D341Med (cell line): ENCODE results near the gene BAZ2A.
"Not testable (repeated sequence)": the region's sequence is repeated elsewhere in the genome, so short reads cannot be mapped to it uniquely, and the experiment has no call there.

Experiments used
- DNase-seq: peaks from one replicate; pipeline ENCODE4 v3.0.0; 2012; ENCODE audit warnings: low spot score

Gene BAZ2A

DNA sequence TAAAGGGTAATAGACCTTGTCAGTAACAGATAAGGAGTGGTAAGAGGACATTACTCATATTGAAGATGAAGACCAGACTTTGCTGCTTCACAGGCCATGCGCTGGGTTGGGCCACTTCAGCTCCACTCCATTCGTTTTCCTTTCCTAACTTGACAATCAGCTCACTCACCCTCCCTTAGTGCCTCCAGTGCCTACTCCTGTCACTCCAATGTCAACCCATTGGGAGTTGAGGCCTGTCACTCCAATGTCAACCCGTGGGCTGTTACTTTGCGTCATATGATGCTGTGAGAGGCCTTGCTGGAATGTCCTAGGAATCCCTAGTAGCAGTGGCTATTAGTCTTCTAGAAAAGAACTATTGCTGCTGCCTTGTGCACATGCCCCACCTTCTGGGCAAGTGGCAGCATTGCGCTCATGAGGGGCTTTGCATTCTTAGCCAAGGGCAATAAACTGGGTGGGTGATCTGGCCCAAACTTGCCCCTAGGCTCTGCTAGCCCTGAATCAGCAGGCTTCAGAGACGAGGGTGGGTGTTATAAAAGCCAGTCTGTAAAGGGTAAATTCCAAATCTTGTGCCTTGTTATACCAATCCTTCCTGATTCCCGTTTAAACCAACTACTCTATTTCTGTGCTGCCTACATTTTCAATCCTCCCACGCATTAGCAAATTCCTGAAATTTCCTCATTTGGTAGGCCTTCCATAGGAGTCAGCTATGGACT, 36.1 kb downstream of the BAZ2A start:
- peak; percentile 84 for DNase-seq

DNA sequence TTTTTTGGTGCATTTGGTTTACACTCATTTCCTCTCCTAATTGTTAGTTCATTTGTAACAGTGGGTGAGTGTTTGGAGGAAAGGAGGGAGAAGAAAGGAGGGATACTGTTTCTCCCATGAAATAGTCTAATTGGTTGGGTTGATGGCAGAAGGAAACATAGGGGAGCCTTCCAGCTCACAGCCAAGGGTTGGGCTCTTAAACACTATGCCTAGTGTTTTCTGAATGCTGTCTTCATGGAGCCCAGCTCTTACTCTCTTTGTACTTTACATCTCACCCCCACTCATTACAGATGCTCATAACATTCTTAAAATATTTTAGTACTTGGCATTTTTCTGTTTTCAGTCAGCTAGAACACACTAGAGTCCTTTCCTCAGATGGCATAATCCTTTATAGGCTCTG, 38.2 kb downstream of the BAZ2A start:
- no peak for DNase-seq

DNA sequence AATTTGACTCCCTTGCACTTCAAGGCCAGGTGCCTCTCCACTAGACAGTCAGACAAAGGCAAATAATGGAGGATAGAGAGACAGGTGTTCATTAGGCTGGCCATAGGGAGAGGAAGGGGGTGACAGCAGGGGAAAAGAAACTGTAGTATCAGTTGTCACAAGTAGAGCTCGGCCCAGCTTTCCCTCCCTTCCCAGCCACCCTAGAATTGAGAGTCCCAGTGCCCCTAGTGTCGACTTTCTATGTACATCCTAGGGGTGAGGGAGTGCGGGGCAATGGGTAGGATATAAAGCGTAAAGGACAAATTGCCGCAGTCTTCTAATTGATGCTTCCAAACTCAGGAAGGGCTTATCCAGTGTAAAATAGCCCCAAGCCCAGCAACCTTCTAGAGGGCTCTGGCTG, 39.0 kb downstream of the BAZ2A start:
- DNase-seq: no peak

DNA sequence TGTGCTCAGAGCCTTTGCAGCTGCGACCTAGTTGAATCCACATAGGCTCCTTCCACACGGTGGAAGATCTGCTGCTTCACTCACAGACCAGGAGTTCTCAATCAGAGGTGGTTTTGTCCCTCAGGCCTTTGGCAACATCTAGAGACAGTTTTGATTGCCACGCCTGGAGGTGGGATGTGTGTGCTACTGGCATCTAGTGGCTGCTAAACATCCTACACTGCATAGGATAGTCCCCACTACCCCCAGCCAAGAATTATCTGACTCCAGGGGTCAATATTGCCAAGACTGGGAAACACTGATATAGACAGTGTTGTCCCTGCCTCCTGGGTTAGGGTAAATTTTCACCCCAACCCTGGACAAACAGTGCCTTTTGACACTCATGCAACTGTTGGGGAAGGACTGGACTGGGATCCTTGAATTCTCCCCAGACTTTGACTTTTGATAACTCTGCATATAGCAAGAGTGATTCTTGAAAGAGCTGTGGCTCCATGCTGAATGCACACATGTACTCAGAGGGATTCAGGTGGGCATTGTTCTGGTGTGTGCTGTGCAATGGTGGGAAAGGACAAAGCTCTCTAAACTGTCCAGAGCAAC, 39.8 kb downstream of the BAZ2A start:
- peak; percentile 65 for DNase-seq

DNA sequence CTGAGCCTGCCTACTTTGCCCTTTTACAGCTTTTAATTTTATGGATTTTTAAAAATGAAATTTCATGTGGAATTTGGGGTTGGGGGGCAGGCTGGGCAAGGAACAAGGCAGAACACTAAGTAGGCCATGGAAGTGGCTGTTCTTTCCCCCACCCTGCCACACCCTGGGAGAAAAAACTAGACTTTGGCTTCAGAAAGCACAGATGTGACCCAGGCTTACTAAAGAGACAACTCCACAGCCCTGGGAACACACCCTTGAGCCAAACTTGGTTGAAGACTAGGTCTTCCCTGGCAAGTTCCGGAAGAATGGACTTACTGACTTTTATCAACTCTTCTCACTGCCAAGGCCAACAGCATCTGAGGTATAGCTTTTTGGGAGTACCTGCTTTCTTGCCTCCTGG, 40.3 kb downstream of the BAZ2A start:
- no peak for DNase-seq

DNA sequence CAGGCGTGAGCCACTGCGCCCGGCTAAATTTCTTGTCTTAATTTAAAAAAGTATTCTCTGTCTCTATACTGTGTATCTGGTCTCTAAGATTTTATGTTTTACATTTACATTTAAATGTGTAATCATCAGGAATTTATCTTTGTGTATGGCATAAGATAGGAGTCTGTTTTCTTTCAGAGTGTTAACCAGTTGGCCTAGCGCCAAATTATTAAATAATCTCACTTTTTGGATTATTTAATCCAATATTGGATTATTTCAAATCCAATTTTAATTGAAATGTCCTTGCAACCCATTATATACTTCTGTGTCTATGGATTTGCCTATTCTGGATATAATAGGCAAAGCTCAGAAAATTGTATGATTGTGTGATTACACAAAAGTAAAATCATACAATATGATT, 45.0 kb downstream of the BAZ2A start:
- DNase-seq: no peak

DNA sequence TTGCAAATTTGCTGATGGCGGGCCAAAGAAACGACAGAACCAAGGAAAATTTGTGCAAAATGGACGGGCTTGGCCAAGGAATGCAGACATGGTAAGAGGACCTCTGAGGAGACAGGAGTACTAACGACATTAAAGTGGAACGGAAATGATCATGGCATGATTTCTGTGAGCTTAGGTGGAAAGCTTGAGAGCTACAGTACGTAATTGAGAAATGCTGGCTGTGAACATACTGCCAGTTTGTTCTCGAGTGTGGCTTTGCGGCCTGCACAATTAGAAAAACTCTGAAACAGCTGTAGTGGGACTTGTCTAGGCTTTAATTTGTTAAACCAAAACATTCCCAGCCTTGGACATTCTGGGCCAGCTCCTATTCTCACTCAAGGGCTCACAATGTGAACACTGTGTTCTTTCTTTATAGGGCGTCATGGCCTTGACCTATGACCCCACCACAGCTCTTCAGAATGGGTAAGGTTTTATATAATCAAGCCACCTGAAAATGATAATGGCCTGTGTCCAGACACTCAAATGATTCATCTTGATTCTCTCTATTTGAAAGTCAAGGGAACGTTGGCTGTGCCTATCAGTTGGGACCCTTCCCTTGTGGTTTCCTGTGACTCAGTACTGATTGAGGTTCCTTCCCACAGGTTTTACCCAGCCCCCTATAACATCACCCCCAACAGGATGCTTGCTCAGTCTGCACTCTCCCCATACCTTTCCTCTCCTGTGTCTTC, 48.5 kb downstream of the BAZ2A start:
- no peak for DNase-seq

DNA sequence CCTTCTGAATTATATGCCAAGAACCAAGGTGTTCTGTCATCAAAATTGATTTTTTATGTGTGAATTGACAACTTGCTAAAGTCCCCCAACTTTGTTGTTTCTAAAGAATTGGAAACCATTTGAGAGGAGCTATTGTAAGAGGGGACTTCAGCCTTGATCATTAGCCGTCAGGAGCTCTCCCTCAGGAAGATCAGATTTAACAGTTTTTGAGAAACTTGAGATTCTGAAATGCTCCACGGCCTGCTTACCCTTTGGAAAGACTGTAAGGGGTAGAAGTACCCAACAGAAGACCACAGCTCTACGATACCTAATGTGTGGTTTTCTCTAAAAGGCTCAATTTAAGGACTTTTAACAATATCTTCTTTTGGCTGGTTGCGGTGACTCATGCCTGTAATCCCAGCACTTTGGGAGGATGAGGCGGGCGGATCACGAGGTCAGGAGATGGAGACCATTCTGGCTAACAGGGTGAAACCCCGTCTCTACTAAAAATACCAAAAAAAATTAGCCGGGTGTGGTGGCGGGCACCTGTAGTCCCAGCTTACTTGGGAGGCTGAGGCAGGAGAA, 51.1 kb downstream of the BAZ2A start:
- no peak for DNase-seq

DNA sequence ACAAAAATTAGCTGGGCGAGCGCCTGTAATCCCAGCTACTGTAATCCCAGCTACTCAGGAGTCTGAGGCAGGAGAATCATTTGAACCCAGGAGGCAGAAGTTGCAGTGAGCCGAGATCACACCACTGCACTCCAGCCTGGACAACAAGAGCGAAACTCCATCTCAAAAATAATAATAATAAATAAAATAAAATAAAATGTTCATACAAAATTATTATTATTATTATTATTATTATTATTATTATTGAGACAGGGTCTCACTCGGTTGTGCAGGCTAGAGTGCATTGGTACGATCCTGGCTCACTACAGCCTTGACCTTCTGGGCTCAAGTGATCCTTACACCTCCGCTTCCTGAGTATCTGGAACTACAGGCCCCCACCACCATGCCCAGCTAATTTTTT, 52.9 kb downstream of the BAZ2A start:
- DNase-seq: not testable (repeated sequence)

DNA sequence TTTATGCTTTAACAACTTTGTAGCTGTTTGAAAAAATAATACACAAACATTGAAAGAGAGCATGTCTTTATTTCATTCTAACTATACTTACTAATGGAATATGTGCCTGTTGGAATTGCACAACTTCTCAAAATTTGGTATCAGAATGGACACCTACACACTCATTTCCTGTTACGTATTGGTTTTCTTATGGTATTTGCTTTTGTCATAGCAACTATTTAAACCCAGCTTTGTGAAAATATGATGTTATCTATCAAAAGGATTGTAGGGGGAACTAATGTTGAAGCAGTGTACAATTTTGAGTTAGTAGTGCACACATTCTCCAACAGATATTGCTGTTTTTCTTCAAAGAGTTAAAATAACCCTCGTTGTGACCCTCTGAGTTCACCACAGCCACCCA, 55.9 kb downstream of the BAZ2A start:
- DNase-seq: no peak

DNA sequence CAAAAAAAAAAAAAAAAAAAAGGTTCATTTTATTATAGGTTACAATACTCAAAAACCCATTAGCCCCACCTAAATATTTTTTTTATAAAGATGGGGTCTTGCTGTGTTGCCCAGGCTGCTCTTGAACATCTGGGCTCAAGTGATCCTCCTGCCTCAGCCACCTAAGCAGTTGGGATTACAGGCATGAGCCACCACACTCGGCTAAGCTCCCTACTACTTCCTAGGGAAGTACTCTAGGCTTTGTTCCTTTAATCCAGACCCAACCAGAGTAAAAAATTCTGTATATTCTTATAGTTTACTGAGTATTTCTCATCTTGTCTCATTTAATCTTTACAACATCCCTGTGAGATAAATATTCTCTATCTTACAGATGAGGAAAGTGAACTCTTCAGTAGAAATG, 57.8 kb downstream of the BAZ2A start:
- no peak for DNase-seq

DNA sequence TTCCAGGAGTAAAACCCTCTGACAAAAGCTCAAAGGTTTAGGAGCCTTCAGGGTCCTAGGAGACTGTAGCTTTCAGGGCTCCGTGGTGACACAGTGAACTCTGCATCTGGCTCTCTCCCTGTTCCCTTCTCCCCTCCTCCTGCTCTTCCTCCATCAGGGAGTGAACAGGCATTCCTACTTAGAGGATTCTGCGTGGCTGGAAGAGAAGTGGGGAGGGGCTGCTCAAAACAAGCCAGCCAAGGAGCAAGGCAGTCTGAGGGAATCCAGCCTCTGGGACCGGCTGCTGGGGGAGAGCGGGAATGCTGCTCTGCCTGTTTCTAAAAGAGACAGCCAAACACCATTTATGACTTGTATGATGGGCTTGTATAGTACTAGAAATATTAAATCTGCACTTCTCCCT, 59.0 kb downstream of the BAZ2A start:
- DNase-seq: no peak

DNA sequence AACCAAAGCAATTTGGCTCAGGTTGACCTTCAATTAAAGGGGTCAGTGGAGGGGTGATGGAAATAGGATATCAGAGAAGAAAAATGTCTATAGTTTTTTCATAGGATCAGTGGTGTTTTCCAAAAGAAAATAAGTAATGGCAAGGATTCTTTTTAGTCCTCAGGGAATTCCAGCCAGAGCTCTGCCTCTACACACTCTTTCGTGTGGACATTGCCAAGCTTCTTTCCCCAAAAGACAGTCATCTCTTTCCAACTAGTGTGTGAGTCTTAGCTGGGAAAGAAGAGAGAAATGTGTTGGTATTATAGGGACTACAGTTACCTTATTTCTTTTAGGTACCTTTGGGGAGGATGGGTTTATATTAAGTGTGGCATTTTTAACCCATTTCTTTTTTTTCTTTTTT, 62.0 kb downstream of the BAZ2A start:
- no peak for DNase-seq

DNA sequence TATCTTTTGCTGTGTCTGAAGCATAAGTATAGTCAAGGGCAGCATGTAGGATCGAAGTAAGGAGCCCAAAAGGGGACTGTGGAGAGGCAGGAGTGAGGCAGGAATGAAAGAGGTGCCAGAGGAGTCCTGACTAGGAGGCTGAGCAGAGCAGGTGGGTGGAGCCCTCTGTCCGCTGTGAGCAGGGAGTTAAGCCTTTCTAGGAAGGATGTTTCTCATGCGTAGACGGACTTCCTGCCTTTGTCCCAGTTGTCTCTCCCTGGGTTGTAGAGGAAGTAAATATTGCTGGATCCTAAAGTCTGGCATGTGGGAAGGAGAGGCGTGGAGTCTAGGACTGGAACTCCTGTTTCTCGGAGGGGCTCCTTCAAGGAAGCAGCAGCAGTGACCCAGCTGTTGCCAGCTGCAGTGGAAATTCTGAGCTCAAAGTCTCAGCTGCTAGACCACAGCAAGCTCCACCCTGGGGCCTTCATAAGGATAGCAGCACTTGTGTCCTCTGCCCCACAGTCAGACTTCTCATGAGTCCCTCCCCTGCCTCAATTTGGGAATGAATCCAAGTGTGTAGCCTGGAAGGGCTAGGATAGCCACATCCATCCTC, 64.5 kb downstream of the BAZ2A start:
- peak; percentile 35 for DNase-seq

DNA sequence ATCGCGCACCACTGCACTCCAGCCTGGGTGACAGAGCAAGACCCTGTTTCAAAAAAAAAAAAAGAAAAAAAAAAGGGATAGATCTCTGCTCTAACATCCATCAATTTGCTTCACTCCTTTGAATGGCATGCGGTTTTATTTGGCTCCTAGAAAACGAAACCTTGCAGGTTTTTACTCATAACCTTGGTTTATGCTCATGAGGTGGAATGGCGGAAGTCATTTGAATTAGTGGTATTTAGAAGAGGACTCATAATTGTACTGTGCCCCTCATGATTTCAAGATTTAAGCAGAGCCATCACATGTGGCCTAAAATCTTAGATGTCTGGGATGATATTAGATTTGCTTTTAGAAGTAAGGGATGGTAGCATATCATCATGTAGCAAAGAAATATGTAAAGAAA, 79.1 kb downstream of the BAZ2A start:
- DNase-seq: no peak

DNA sequence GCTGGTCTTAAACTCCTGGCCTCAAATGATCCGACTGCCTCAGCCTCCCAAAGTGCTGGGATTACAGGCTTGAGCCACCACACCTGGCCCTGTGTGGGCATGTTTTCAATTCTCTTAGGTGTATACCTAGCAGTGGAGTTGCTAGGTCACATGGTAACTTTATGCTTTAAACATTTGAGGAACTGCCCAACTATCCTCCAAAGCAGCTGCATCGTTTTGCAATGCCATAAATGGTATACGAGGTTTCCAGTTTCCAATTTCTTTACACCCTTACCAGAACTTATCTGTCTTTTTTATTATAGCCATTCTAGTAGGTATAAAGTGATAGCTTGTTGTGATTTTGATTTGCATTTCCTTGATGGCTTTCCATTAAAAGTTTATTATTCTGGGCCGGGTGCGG, 83.4 kb downstream of the BAZ2A start:
- no peak for DNase-seq
